C4-2B (cell line): Measurements from ENCODE around the gene IKZF1.

Experiments
- H3K27ac ChIP-seq: fragments of 450-650 bp; 2 replicates; pipeline ENCODE4 v1.5.1; 2017
- ZFX ChIP-seq: fragments of 450-650 bp; IDR thresholded peaks from 2 replicates; pipeline ENCODE4 v1.6.1; 2017
- TF ChIP-seq, protein P1 (sequence below): fragments of 450-650 bp; conservative IDR thresholded peaks from 2 replicates; pipeline ENCODE4 v1.5.1; 2017; ENCODE audit warnings: mild to moderate bottlenecking

The IKZF1 gene

DNA sequence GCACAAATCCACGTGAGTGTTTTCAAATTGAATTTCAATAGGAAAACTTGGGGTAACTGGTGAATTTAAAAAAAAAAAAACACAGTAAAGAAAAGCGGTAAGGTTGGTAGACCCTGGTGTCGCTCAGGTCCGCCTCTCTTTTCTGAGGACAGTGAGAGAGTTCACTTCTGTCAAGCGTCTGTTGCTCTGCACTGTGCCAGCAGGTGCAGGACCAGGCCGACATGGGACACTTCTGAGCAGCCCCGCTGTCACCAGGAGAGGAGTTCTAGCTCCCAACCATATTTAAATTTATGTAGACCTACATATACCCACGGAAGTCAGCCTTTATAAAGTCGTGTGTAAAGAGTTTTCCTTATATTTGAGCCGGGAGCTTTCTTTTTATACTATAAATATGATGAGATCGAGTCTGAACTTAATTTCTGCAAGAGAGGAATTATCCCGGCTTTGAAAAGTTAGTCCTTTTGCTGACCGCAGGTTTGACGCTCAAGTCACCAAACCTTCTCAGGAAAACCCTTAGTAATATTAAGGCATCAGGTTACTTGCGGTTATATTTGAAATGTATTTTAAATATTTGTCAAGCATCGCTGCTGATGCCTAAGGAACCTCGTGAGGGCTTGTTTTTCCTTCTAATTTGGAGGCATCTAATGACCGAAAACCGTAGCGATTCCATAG lies 531 bp downstream of the IKZF1 start:
- TF ChIP-seq, protein P1, sequence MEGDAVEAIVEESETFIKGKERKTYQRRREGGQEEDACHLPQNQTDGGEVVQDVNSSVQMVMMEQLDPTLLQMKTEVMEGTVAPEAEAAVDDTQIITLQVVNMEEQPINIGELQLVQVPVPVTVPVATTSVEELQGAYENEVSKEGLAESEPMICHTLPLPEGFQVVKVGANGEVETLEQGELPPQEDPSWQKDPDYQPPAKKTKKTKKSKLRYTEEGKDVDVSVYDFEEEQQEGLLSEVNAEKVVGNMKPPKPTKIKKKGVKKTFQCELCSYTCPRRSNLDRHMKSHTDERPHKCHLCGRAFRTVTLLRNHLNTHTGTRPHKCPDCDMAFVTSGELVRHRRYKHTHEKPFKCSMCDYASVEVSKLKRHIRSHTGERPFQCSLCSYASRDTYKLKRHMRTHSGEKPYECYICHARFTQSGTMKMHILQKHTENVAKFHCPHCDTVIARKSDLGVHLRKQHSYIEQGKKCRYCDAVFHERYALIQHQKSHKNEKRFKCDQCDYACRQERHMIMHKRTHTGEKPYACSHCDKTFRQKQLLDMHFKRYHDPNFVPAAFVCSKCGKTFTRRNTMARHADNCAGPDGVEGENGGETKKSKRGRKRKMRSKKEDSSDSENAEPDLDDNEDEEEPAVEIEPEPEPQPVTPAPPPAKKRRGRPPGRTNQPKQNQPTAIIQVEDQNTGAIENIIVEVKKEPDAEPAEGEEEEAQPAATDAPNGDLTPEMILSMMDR, result no peak
- no peak for TF ChIP-seq ZFX
- no peak overlapping the region for H3K27ac ChIP-seq

DNA sequence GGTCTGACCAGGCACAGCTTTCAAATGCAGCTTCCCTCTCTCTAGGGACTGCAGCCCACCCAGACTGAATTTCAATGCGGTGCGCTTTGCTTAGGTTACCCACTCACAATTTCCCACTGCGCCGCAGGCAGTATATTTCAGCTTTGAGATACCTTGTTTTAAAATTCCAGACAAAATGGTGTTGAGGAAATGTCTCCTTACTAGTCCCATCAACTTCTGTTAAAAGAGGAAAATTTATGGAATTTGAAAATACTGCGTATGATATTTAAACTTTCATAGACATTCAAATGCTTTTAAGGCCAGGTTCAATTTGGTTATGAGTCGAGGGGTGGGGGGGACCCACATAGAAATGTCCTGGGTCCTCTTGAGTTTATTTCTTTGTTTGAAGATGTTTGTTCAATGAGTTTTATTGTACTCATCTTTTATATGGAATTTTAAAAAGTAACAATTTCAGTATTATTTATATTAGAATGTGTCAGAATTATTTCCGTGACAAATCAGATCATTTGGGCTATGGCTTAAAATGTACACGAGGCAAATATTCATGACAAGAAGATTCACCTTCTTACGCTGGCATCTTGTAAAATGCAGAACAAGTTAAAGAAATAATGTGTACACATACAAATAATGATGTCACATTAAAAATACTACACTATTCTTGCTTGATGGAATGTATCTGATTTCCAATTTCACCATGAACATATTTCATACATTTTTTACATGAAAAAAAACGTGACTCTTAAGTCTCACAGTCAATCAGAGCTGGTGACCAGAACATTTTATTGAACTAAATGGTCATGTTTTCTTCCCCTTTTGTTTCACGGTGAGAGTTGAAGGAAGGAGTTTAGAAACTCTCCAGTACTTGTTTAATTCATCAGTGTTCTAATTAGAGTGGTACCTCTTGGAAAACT lies 1.3 kb downstream of the IKZF1 start:
- TF ChIP-seq, protein P1, result no peak
- TF ChIP-seq ZFX, result no peak
- H3K27ac ChIP-seq, result no peak overlapping the region

DNA sequence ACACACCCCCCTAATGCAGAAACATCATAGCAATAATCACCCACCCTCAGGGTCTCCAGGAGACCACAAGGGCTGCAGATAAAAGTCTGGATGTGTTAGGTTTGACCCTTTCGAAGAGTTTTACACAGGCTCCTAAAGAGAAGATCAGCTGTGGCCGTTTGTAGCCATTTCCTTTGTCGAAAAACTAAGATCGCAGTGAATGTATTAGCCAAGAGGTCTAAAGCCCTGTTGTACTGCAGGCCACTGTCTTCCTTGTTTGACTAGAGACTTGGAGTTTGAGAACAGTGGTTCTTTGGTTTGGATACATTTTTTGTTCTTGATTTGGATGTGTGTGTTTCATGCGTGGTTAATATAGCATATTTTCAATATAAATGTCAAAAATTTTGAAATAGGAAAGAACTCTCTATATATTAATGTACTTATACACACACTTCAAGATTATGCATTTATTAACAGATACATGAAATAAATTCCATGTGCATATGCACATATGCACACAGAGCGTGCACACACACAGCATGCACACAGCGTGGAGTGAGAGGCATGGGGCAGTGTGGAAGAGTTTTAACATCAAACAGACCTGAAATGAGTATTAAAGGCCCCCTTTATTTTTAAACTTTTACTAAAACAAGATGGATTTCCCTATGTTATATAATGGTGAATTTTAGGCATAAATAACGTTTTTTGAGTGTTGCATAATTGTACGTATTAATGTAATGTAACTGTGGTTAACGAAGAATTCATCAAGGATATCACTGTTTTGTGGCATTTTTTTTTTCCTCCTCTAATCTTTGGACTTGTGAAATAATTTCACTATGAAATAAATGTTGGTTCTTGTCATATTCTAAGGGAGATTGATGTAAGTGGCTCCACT lies 2.2 kb downstream of the IKZF1 start:
- H3K27ac ChIP-seq, result no peak overlapping the region
- no peak for TF ChIP-seq ZFX
- TF ChIP-seq, protein P1, result no peak

DNA sequence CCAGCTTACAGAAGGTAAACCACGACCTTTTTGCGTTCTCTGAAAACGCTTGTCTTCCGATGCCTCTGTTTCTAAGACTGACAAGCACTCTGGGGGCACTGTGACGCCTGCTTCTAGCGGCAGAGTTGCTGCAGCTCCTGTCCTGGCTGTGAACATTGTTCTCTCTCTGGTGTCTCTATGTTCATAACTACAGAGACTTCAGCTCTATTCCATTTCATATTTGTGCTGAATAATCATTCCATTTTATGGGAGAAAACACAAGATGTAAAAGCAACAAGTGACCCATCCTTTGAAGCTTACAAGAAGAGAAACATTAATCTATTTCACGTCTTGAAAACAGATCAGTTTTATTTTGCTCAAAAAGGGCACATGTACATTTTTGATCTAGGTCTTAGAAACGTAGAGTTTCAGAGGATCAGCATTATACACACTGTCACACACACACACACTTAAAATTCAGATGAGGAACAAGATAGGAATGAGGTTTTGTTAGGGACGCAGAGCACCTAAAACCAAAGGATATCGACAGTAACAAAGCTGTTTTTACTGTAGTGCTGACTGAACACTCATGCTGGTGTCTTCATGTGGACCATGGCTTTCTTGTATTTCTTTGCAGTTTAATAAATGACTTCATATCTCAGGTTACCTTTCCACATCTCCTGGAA lies 3.0 kb downstream of the IKZF1 start:
- H3K27ac ChIP-seq, result no peak overlapping the region
- TF ChIP-seq ZFX, result no peak
- TF ChIP-seq, protein P1, result no peak

DNA sequence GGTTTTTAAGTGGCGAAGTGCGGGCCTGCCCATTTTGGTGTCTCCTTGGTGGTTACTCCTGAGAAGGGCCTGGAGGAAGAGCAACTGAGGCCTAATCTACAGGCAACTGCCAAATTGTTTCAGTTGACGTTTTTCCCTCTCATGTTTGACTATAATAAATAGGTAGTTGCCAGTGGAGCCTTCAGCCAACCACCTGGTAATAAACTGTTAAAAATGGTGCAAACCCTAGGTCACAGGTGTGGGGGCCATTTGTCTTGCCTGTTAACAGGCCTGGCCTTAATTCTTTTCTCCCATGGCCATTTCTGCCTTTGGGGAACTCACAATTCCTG lies 3.7 kb downstream of the IKZF1 start:
- H3K27ac ChIP-seq, result no peak overlapping the region
- TF ChIP-seq ZFX, result no peak
- TF ChIP-seq, protein P1, result no peak

DNA sequence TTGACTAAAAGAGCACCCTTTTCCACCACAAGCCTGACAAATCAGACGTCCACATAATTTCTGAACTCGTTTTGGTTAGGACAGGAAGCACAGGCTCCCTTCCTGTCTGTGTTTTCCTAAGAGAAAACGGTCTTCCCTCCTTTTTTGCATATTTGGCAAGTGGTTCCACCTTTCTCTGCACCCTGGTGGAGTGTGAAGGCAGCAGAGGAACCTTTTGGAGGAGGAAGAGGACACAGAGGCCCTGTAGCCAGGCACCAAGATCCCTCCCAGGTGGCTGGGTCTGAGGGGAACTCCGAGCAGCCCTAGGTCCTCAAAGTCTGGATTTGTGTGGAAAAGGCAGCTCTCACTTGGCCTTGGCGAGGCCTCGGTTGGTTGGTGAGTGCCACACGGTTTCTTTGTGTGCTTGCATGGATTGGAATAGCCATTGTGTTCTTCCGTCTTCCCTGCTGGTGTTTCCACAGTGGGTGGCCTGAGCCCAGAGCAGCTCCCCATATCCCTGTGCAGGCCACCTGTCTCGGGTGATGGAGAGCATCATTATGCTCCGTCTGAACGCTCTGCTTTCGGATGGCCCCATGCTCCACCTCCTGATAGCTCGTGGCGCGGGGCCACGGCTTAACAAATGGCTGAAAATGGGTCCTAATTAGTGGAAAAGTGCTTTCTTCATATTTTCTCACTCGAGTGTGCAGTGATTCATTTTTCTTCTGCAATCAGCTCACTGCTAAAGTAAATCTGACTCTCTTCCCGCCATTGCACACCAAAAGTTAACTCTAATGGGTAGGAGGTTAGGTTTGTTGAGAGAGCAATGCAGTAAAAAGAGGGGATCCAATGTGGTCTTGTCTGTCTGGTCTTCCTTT lies 4.2 kb downstream of the IKZF1 start:
- TF ChIP-seq ZFX, result no peak
- TF ChIP-seq, protein P1, result no peak
- no peak overlapping the region for H3K27ac ChIP-seq
